ENCODE data around the gene ZBTB40.

The ZBTB40 gene

GRCh38 chr1:22563671-22564602 is 112.3 kb downstream of the ZBTB40 start (continued):
- TF ChIP-seq ZNF701 (tag by site-specific recombination; IDR thresholded peaks at IDR 0.05) = no peak
- 0 out of 2 replicates have a peak, but pooled peaks have one; percentile 36 for TF ChIP-seq ZNF76 (tag by site-specific recombination; IDR thresholded peaks at IDR 0.05; ENCODE audit: borderline replicate concordance, low read depth)
- no peak for TF ChIP-seq ZNF404 (tag by site-specific recombination; IDR thresholded peaks at IDR 0.05)
- TF ChIP-seq ZNF350 (tag by site-specific recombination; IDR thresholded peaks at IDR 0.05) = no peak
- no peak for TF ChIP-seq KLF10 (tag by site-specific recombination; IDR thresholded peaks at IDR 0.05)
- TF ChIP-seq ZNF266 (tag by site-specific recombination; IDR thresholded peaks at IDR 0.05; ENCODE audit: low read depth) = no peak
- no peak for TF ChIP-seq ZEB2 (tag by site-specific recombination; IDR thresholded peaks at IDR 0.05)
- no peak for TF ChIP-seq ZNF664 (tag by site-specific recombination; IDR thresholded peaks at IDR 0.05)
- 0 out of 2 replicates have a peak, but pooled peaks have one; percentile 57 for TF ChIP-seq ZNF777 (tag by site-specific recombination; IDR thresholded peaks at IDR 0.05; ENCODE audit: borderline replicate concordance)
- TF ChIP-seq ZNF501 (tag by site-specific recombination; IDR thresholded peaks at IDR 0.05) = no peak
- TF ChIP-seq ZNF639 (tag by site-specific recombination; IDR thresholded peaks at IDR 0.05) = no peak
- no peak for TF ChIP-seq TSHZ1 (tag by site-specific recombination; IDR thresholded peaks at IDR 0.05; ENCODE audit: borderline replicate concordance)
- TF ChIP-seq, protein P1, sequence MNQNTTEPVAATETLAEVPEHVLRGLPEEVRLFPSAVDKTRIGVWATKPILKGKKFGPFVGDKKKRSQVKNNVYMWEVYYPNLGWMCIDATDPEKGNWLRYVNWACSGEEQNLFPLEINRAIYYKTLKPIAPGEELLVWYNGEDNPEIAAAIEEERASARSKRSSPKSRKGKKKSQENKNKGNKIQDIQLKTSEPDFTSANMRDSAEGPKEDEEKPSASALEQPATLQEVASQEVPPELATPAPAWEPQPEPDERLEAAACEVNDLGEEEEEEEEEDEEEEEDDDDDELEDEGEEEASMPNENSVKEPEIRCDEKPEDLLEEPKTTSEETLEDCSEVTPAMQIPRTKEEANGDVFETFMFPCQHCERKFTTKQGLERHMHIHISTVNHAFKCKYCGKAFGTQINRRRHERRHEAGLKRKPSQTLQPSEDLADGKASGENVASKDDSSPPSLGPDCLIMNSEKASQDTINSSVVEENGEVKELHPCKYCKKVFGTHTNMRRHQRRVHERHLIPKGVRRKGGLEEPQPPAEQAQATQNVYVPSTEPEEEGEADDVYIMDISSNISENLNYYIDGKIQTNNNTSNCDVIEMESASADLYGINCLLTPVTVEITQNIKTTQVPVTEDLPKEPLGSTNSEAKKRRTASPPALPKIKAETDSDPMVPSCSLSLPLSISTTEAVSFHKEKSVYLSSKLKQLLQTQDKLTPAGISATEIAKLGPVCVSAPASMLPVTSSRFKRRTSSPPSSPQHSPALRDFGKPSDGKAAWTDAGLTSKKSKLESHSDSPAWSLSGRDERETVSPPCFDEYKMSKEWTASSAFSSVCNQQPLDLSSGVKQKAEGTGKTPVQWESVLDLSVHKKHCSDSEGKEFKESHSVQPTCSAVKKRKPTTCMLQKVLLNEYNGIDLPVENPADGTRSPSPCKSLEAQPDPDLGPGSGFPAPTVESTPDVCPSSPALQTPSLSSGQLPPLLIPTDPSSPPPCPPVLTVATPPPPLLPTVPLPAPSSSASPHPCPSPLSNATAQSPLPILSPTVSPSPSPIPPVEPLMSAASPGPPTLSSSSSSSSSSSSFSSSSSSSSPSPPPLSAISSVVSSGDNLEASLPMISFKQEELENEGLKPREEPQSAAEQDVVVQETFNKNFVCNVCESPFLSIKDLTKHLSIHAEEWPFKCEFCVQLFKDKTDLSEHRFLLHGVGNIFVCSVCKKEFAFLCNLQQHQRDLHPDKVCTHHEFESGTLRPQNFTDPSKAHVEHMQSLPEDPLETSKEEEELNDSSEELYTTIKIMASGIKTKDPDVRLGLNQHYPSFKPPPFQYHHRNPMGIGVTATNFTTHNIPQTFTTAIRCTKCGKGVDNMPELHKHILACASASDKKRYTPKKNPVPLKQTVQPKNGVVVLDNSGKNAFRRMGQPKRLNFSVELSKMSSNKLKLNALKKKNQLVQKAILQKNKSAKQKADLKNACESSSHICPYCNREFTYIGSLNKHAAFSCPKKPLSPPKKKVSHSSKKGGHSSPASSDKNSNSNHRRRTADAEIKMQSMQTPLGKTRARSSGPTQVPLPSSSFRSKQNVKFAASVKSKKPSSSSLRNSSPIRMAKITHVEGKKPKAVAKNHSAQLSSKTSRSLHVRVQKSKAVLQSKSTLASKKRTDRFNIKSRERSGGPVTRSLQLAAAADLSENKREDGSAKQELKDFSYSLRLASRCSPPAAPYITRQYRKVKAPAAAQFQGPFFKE (tag by site-specific recombination; IDR thresholded peaks at IDR 0.05; ENCODE audit: borderline replicate concordance) = no peak; the same call in 1 of the 2 replicates
- TF ChIP-seq ZBTB26 (tag by site-specific recombination; optimal IDR thresholded peaks at IDR 0.05) = peak; percentile 22
- TF ChIP-seq ZNF157 (tag by site-specific recombination; IDR thresholded peaks at IDR 0.05) = no peak
- TF ChIP-seq ZFHX2 (tag by site-specific recombination; conservative IDR thresholded peaks at IDR 0.05) = peak; percentile 35; the same call in 1 of the 2 replicates
- no peak for TF ChIP-seq ZNF354C (tag by site-specific recombination; IDR thresholded peaks at IDR 0.05; ENCODE audit: borderline replicate concordance, low read depth)
- peak; percentile 54 for TF ChIP-seq ZNF335 (tag by site-specific recombination; conservative IDR thresholded peaks at IDR 0.05)
- TF ChIP-seq ZNF610 (tag by site-specific recombination; IDR thresholded peaks at IDR 0.05; ENCODE audit: borderline replicate concordance) = no peak
- TF ChIP-seq ZNF175 (tag by site-specific recombination; IDR thresholded peaks at IDR 0.05) = no peak
- TF ChIP-seq HOXA7 (CRISPR knock-in tag; IDR thresholded peaks at IDR 0.05; ENCODE audit: borderline replicate concordance) = no peak
- TF ChIP-seq ZNF391 (tag by site-specific recombination; IDR thresholded peaks at IDR 0.05; ENCODE audit: borderline replicate concordance, low read depth) = no peak
- no peak for TF ChIP-seq ZNF558 (tag by site-specific recombination; IDR thresholded peaks at IDR 0.05)
- no peak for TF ChIP-seq MEIS1 (CRISPR knock-in tag; IDR thresholded peaks at IDR 0.05; ENCODE audit: borderline replicate concordance)
- no peak for TF ChIP-seq ZNF423 (tag by site-specific recombination; IDR thresholded peaks at IDR 0.05)
- no peak for TF ChIP-seq ZNF121 (tag by site-specific recombination; IDR thresholded peaks at IDR 0.05)
- no peak for TF ChIP-seq ZSCAN16 (tag by site-specific recombination; IDR thresholded peaks at IDR 0.05)
- no peak for TF ChIP-seq ZXDB (tag by site-specific recombination; IDR thresholded peaks at IDR 0.05)
